Lower lobe of right lung (tissue), 2 donors: ENCODE measurements around the gene PTPRM. TPM values are rescaled to one million over a fixed set of nuclear protein-coding genes. Genes with fewer than 3 reads are reported as not detected.

ENCODE experiments used
- ATAC-seq, 2 donors: fragments of 200-7000 bp; cut with Tn5 transposase; one replicate each; pipeline ENCODE4 v1.9.1; 2020 to 2022; ENCODE audit warnings: mild to moderate bottlenecking in 2 of 2, moderate library complexity in 2 of 2
- DNase-seq: peaks from one replicate; pipeline ENCODE4 v3.0.0-alpha.2; 2020
- H3K27ac ChIP-seq: fragments of 200-600 bp; one replicate; pipeline ENCODE4 v1.8.0; 2022
- H3K27me3 ChIP-seq: fragments of 200-600 bp; one replicate; pipeline ENCODE4 v1.8.0; 2022; ENCODE audit warnings: low read depth
- H3K36me3 ChIP-seq: fragments of 200-600 bp; one replicate; pipeline ENCODE4 v1.8.0; 2022; ENCODE audit warnings: mild to moderate bottlenecking
- H3K4me1 ChIP-seq: fragments of 200-600 bp; one replicate; pipeline ENCODE4 v1.8.0; 2022
- H3K4me3 ChIP-seq: fragments of 200-600 bp; one replicate; pipeline ENCODE4 v1.8.0; 2022; ENCODE audit warnings: mild to moderate bottlenecking
- H3K9me3 ChIP-seq: fragments of 200-600 bp; one replicate; pipeline ENCODE4 v1.8.0; 2022
- intact Hi-C: fragments of 100-400 bp; cut with DNase I; formaldehyde crosslinking; loops from one replicate; pipeline ENCODE4 v1.11.0; 2022
- total RNA-seq: library from RNA; stranded (reverse); fragmentation: NEBNext Ultra II Directional; extraction: Animal tissue kit (Norgen Biotek cat#: 25700); gene quantifications from one replicate; pipeline ENCODE4 v1.2.1, GENCODE V29; 2021
- TF ChIP-seq, protein P1 (sequence below): fragments of 200-600 bp; IDR thresholded peaks from one replicate; pipeline ENCODE4 v1.8.0; 2022; ENCODE audit warnings: antibody characterized with exemption, mild to moderate bottlenecking
- donor health status: DM: no; HTN: yes; CAD: no; lungs with severe emphysema.

The PTPRM gene
- total RNA-seq, 1 donor from 2014 or later = 85.2 TPM

DNA sequence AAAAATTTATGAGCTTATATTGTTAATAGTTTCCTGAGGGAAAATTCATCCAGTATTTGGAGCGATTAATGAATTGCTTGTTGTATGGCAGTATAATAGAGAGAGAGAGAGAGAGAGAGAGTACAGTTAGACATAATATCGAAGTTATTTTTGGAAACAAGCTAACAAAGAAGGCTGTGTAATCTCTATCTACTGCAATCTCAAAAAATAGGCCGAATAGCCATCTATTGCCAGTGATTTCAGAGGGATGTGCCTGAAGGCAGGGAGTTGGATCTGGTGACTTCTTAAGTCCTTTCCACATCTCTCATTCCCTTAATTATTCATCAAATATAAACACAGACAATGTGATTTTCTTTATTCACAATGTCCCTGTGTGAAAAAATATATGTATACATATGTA lies 609.0 kb downstream of the PTPRM start:
- ATAC-seq (no peak), DNase-seq (no peak)
- no peaks in the 10 kb centered on the region for H3K36me3 ChIP-seq
- TF ChIP-seq, protein P1, sequence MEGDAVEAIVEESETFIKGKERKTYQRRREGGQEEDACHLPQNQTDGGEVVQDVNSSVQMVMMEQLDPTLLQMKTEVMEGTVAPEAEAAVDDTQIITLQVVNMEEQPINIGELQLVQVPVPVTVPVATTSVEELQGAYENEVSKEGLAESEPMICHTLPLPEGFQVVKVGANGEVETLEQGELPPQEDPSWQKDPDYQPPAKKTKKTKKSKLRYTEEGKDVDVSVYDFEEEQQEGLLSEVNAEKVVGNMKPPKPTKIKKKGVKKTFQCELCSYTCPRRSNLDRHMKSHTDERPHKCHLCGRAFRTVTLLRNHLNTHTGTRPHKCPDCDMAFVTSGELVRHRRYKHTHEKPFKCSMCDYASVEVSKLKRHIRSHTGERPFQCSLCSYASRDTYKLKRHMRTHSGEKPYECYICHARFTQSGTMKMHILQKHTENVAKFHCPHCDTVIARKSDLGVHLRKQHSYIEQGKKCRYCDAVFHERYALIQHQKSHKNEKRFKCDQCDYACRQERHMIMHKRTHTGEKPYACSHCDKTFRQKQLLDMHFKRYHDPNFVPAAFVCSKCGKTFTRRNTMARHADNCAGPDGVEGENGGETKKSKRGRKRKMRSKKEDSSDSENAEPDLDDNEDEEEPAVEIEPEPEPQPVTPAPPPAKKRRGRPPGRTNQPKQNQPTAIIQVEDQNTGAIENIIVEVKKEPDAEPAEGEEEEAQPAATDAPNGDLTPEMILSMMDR = no peak
- intact Hi-C loops = no loop called here
- peaks cover 13% of the 10 kb centered on the region for H3K4me1 ChIP-seq
- H3K4me3 ChIP-seq = no peak overlapping the region
- no peak overlapping the region for H3K27ac ChIP-seq
- H3K27me3 ChIP-seq = no peaks in the 10 kb centered on the region
- no peaks in the 10 kb centered on the region for H3K9me3 ChIP-seq

DNA sequence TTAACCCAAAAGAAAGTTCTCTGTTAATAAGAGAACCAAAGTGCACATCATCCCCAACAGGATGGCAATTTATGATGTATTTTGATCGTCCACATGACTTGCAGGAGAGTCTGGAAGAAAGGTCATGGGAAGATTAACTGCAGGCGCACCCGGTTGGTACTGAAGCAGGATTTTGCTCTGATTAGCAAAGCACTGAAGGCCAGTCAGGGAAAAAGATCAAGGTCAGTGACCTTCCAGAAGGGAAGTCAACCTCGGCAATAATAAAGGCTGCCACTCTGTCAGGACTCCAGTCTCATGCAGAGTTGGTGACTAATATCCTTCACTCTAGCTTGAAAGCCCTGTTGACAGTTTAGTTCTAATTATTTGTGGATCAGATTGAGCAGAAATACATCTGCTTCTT lies 609.4 kb downstream of the PTPRM start:
- TF ChIP-seq, protein P1 = no peak
- no peak overlapping the region for H3K27ac ChIP-seq
- peak in 1 of 2 donors; percentile 53 for ATAC-seq

DNA sequence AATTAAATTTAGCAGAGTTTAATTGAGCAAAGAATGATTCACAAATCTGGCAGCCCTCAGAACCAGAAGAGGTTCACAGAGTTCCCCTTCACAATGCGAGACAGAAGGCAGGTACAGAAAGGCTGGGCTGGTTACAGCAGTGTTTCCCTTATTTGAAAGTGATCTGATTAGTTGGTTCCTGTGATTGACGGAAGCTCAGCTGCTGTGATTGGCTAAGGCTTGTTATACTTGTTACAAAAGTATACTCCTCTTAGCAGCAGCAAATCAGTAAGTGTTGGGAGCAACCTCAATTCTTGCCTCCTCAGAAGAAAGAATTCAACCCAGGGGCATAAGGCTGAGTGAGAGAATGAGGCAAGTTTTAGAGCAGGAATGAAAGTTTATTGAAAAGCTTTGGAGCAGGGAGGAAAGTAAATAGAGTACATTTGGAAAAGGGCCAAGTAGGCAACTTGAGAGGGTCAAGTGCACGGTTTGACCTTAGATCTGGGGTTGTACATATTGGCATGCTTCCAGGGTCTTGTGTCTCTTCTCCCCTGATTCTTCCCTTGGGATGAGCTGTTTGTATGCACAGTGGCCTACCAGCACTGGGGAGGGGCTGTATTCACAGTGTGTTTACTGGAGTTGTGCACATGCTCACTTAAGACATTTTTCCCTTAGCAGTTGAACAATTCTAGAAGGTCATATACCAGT lies 610.4 kb downstream of the PTPRM start:
- TF ChIP-seq, protein P1 = no peak
- no peaks in the 10 kb centered on the region for H3K36me3 ChIP-seq
- no peak overlapping the region for H3K4me3 ChIP-seq
- intact Hi-C loops = no loop called here
- DNase-seq (no peak), ATAC-seq (peak; percentile 93 to 97)
- H3K27ac ChIP-seq = no peak overlapping the region
- H3K9me3 ChIP-seq = no peaks in the 10 kb centered on the region
- no peaks in the 10 kb centered on the region for H3K27me3 ChIP-seq
- H3K4me1 ChIP-seq = peaks cover 13% of the 10 kb centered on the region

More for the DNA sequence above, 609.4 kb downstream of the PTPRM start:
- Histone ChIP-seq H3K9me3 (no peaks in the 10 kb centered on the region), H3K27me3 (no peaks in the 10 kb centered on the region), H3K4me3 (no peak overlapping the region), H3K4me1 (peaks cover 13% of the 10 kb centered on the region), H3K36me3 (no peaks in the 10 kb centered on the region)
- DNase-seq = no peak
- intact Hi-C loops = no loop called here

DNA sequence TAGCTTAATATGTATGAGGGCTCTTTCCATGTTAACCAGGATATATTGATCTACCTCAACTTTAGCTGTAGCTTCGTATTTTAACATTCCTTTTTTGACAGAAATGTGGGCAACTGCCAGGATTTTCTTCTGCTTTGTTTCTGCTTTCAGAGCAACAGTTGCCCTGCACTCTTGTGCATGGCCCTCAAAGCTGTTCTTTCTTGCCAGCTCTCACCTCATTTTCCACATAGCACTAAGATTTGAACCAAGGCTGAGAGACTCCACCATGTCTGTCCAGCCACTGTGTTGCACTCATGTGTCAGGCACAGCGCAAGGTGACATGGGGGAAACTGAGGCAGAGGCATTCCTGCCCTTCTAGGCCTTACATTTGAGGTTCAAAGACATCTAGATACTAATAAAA lies 619.3 kb downstream of the PTPRM start:
- no peak overlapping the region for H3K27ac ChIP-seq
- ATAC-seq (no peak), DNase-seq (no peak)
- no peaks in the 10 kb centered on the region for H3K4me1 ChIP-seq
- no peak overlapping the region for H3K4me3 ChIP-seq
- H3K9me3 ChIP-seq = no peaks in the 10 kb centered on the region
- no peaks in the 10 kb centered on the region for H3K27me3 ChIP-seq
- intact Hi-C loops = no loop called here
- TF ChIP-seq, protein P1 = no peak
- no peaks in the 10 kb centered on the region for H3K36me3 ChIP-seq

DNA sequence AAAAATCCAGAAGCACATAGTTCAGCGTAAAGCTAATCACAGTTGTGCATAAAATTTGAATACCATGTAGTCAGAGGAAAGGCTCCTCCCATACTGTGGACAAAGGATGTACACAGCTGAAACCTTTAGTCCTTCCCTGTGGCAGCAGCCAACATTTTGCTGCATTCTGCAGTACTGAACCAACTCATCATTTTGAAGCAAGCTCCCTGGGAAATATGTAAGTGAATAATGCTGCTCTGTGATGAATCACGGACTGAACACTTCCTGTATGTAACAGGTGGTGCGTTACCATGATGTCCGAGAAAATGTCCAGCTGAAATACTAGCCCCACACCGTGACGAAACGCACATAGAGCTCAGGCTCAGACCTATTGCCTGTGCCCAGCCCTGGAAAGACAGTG lies 621.1 kb downstream of the PTPRM start:
- Histone ChIP-seq H3K27ac (no peak overlapping the region), H3K4me3 (no peak overlapping the region), H3K9me3 (no peaks in the 10 kb centered on the region), H3K4me1 (no peaks in the 10 kb centered on the region), H3K36me3 (no peaks in the 10 kb centered on the region), H3K27me3 (no peaks in the 10 kb centered on the region)
- intact Hi-C loops = no loop called here
- TF ChIP-seq, protein P1 = no peak
- DNase-seq (no peak), ATAC-seq (no peak)
